Lower leg skin (tissue), 3 donors: ENCODE data around the gene BCAS1.

ENCODE experiments used
- POLR2A ChIP-seq, 2 donors: fragments of 450-650 bp; IDR thresholded peaks; one replicate each; pipeline ENCODE4 v1.6.1; 2016 to 2017; ENCODE audit warnings: antibody characterized with exemption in 2 of 2, mild to moderate bottlenecking in 1 of 2, moderate library complexity in 1 of 2
- TF ChIP-seq, protein P1 (sequence below), 3 donors: fragments of 450-650 bp; IDR thresholded peaks; one replicate each; pipeline ENCODE4 v1.5.1; 2016; ENCODE audit warnings: antibody characterized with exemption in 3 of 3, mild to moderate bottlenecking in 3 of 3, moderate library complexity in 2 of 3

DNA sequence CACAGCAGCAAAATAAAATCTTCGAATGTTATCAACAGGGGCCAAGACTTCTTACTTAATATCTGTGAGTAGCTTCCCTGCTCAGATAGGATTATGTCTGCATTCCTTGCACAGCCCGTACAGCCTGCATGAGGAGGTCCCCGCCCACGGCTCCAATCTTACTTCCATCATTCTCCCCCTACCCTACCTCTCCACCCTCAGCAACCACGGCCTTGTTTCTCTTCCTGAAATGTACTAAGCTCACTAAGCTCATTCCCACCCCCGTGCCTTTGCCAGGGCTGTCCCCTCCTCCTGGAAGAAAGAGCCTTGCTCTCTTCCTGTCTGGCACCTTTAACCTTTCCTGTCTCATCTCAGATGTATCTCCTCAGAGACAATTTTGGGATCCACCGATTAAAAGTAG is 120.4 kb downstream of the BCAS1 start:
- no peak for TF ChIP-seq POLR2A (IDR thresholded peaks at IDR 0.05)
- TF ChIP-seq, protein P1, sequence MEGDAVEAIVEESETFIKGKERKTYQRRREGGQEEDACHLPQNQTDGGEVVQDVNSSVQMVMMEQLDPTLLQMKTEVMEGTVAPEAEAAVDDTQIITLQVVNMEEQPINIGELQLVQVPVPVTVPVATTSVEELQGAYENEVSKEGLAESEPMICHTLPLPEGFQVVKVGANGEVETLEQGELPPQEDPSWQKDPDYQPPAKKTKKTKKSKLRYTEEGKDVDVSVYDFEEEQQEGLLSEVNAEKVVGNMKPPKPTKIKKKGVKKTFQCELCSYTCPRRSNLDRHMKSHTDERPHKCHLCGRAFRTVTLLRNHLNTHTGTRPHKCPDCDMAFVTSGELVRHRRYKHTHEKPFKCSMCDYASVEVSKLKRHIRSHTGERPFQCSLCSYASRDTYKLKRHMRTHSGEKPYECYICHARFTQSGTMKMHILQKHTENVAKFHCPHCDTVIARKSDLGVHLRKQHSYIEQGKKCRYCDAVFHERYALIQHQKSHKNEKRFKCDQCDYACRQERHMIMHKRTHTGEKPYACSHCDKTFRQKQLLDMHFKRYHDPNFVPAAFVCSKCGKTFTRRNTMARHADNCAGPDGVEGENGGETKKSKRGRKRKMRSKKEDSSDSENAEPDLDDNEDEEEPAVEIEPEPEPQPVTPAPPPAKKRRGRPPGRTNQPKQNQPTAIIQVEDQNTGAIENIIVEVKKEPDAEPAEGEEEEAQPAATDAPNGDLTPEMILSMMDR (IDR thresholded peaks at IDR 0.05): no peak
